Gastrocnemius medialis (tissue), 4 donors: ENCODE data around the gene SLC6A2. TPM values are rescaled to one million over a fixed set of nuclear protein-coding genes. Genes with fewer than 3 reads are reported as not detected.

ENCODE experiments used
- ATAC-seq, 2 donors: fragments of 150-250 bp; one replicate each; pipeline ENCODE4 v1.9.1; 2016
- DNase-seq, 2 donors: peaks; one replicate each; pipeline ENCODE4 v3.0.0-alpha.2; 2019
- H3K27ac ChIP-seq, 4 donors: fragments of 200-600 bp; sonication (generic); 1 replicate in 1 of 4; 2 replicates in 3 of 4; pipeline ENCODE4 v1.5.1; 2016 to 2018; ENCODE audit warnings: mild to moderate bottlenecking in 2 of 4, moderate library complexity in 1 of 4
- H3K27me3 ChIP-seq, 3 donors: fragments of 200-600 bp; sonication (generic) in 2 of 3; 1 replicate in 1 of 3; 2 replicates in 2 of 3; pipeline versions ENCODE4 v1.5.1 to v1.6.0; 2016 to 2019; ENCODE audit warnings: mild to moderate bottlenecking in 1 of 3, moderate library complexity in 1 of 3
- H3K36me3 ChIP-seq, 2 donors: fragments of 200-600 bp; sonication (generic) in 1 of 2; one replicate each; pipeline ENCODE4 v1.5.1; 2017 to 2018
- H3K4me1 ChIP-seq, 2 donors: fragments of 200-600 bp; sonication (generic) in 1 of 2; one replicate each; pipeline ENCODE4 v1.5.1; 2016 to 2017; ENCODE audit warnings: mild to moderate bottlenecking in 2 of 2
- H3K4me3 ChIP-seq, 4 donors: fragments of 200-600 bp; sonication (generic) in 3 of 4; 1 replicate in 1 of 4; 2 replicates in 3 of 4; pipeline ENCODE4 v1.5.1; 2016 to 2019; ENCODE audit warnings: mild to moderate bottlenecking in 2 of 4
- H3K9me3 ChIP-seq, 3 donors: fragments of 200-600 bp; sonication (generic) in 2 of 3; 1 replicate in 1 of 3; 2 replicates in 2 of 3; pipeline ENCODE4 v1.5.1; 2016 to 2019
- POLR2A ChIP-seq, 2 donors: fragments of 450-650 bp; IDR thresholded peaks; one replicate each; pipeline ENCODE4 v1.6.1; 2017; ENCODE audit warnings: antibody characterized with exemption in 2 of 2, mild to moderate bottlenecking in 2 of 2, moderate library complexity in 2 of 2
- in situ Hi-C, 4 donors: fragments of 200-750 bp; cut with MboI; loops; one replicate each; pipeline versions ENCODE4 v1.15.0 to v1.8.0; 2017; ENCODE audit warnings: low sequenced_read_pairs in 4 of 4
- intact Hi-C: fragments of 100-400 bp; cut with DNase I; formaldehyde crosslinking; loops from one replicate; pipeline ENCODE4 v1.15.1; 2023; ENCODE audit warnings: low total_unique reads
- total RNA-seq, 4 donors: library from RNA; depleted of rRNA; stranded (reverse); fragments of >200 nt; gene quantifications; one replicate each; pipeline versions ENCODE4 v1.1.0 to v1.2.3, GENCODE V29; 2016
- TF ChIP-seq, protein P1 (sequence below), 5 experiments: fragments of 450-650 bp in 3 of 5; fragments of 200-600 bp in 2 of 5; sonication (generic) in 2 of 5; IDR thresholded peaks in 4 of 5; conservative IDR thresholded peaks in 1 of 5; 1 replicate in 4 of 5; 2 replicates in 1 of 5; pipeline ENCODE4 v1.5.1; 2016 to 2019; ENCODE audit warnings: antibody characterized with exemption in 5 of 5, mild to moderate bottlenecking in 3 of 5, moderate library complexity in 3 of 5

The SLC6A2 gene
- total RNA-seq, 4 donors from 2014 or later, result not detected

DNA sequence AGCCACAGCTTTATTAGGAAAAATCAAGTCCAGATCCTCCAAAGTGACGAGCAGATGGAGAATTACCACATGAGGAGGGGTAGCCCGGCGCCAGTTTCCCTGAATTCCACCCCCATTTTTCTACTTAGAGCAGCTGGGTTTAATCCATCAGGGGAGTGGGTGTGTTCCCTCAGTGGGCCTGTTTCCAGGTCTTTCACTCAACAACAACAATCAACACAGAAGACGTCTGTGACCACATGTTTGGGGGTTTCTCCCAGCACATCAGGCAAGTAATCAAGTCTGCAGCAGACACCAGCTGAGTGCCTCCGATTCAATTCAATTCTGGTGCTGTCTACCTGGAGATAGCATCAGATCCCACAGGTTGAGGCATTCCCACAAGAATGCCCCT is 6.8 kb downstream of the SLC6A2 start:
- Histone ChIP-seq H3K9me3 (no peaks in the 10 kb centered on the region), H3K27me3 (no peaks in the 10 kb centered on the region), H3K27ac (peak overlapping the region in 1 of 4 donors; percentile 33), H3K4me1 (no peaks in the 10 kb centered on the region), H3K36me3 (no peaks in the 10 kb centered on the region), H3K4me3 (no peak overlapping the region)
- TF ChIP-seq, protein P1, sequence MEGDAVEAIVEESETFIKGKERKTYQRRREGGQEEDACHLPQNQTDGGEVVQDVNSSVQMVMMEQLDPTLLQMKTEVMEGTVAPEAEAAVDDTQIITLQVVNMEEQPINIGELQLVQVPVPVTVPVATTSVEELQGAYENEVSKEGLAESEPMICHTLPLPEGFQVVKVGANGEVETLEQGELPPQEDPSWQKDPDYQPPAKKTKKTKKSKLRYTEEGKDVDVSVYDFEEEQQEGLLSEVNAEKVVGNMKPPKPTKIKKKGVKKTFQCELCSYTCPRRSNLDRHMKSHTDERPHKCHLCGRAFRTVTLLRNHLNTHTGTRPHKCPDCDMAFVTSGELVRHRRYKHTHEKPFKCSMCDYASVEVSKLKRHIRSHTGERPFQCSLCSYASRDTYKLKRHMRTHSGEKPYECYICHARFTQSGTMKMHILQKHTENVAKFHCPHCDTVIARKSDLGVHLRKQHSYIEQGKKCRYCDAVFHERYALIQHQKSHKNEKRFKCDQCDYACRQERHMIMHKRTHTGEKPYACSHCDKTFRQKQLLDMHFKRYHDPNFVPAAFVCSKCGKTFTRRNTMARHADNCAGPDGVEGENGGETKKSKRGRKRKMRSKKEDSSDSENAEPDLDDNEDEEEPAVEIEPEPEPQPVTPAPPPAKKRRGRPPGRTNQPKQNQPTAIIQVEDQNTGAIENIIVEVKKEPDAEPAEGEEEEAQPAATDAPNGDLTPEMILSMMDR (IDR thresholded peaks at IDR 0.05 in 4 of 5, conservative IDR thresholded peaks at IDR 0.05 in 1 of 5), result no peak
- no peak for TF ChIP-seq POLR2A (IDR thresholded peaks at IDR 0.05)
- in situ Hi-C loops, result no loop called here
- ATAC-seq (peak; percentile 27 to 49), DNase-seq (peak in 1 of 2 donors; percentile 27)
- intact Hi-C loops, result no loop called here

DNA sequence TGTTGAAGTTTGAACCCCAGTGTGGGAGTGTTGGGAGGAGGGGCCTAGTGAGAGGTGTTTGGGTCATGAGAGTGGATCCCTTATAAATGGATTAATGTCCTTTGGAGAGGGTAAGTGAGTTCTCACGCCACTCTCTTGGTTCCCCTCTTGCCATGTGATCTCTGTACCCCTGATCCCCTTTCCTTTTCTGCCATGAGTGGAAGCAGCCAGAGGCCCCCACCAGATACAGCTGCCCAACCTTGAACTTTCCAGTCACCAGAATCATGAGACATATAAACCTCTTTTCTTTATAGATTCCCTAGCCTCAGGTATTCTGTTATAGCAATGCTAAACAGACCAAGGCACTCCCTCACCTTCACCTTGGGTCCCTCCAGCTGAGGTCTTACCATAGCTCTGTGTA is 7.4 kb downstream of the SLC6A2 start:
- Histone ChIP-seq H3K4me3 (no peak overlapping the region), H3K4me1 (peaks cover 0 to 5% of the 10 kb centered on the region in 2 donors), H3K27me3 (no peaks in the 10 kb centered on the region), H3K27ac (no peak overlapping the region), H3K9me3 (no peaks in the 10 kb centered on the region), H3K36me3 (no peaks in the 10 kb centered on the region)
- ATAC-seq, result no peak
- DNase-seq, result no peak
- TF ChIP-seq, protein P1 (IDR thresholded peaks at IDR 0.05 in 4 of 5, conservative IDR thresholded peaks at IDR 0.05 in 1 of 5), result no peak
- in situ Hi-C loops, result no loop called here
- intact Hi-C loops, result no loop called here

DNA sequence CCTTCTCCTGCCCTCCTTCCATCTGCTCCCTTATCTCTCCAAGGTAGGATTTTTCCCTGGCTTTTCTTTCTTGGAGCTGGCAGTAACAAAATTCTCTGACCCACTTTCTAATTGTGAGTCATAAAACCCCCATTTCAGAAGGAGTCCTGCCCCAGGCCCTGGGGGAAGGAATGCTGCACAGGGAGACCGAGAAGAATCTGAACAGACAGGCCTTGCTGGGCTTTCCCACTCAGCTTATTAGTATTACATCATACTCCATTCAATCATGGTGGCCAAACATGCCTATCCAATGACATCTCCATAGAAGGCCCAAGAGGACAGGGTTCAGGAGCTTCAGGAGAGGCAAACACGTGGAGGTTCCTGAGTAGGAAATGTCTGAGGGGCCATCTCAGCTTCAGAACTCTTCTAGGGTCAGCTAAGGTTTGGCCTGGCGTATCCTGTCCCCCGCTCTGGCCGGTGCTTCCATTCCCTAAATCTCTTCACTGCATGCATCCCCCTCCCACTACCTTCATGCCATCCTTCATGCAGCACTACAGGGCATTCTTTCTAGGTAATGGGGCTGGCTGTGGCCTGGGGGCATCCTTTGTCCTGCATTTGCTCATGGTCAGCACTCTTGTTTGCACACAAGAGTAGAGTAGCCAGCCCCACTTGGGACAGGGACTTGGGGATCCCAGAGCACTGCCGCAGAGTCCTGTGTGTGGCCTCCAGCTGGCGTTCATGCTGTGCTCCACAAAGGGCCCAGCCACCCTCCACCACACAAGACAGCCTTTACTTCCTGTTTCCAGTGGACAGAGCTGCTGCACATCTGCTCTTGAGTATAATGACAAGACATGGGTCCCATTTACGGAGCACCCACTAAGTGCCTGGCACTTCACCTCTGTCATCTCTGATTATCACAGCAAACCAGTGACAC is 8.2 kb downstream of the SLC6A2 start:
- TF ChIP-seq, protein P1 (IDR thresholded peaks at IDR 0.05 in 4 of 5, conservative IDR thresholded peaks at IDR 0.05 in 1 of 5), result no peak
- TF ChIP-seq POLR2A (IDR thresholded peaks at IDR 0.05), result no peak
- Histone ChIP-seq H3K27me3 (no peaks in the 10 kb centered on the region), H3K36me3 (no peaks in the 10 kb centered on the region), H3K27ac (no peak overlapping the region), H3K4me1 (peaks cover 4 to 9% of the 10 kb centered on the region in 2 donors), H3K9me3 (no peaks in the 10 kb centered on the region), H3K4me3 (no peak overlapping the region)
- DNase-seq, result no peak
- ATAC-seq, result no peak
- intact Hi-C loops (no loop called here), in situ Hi-C loops (no loop called here)

- ATAC-seq (no peak), DNase-seq (no peak)
- H3K27me3 ChIP-seq, result no peaks in the 10 kb centered on the region
- intact Hi-C loops (no loop called here), in situ Hi-C loops (no loop called here)
- no peak overlapping the region for H3K27ac ChIP-seq
- H3K36me3 ChIP-seq, result no peaks in the 10 kb centered on the region
- H3K4me3 ChIP-seq, result no peak overlapping the region
- H3K4me1 ChIP-seq, result peaks cover 4 to 9% of the 10 kb centered on the region in 2 donors
- TF ChIP-seq, protein P1 (IDR thresholded peaks at IDR 0.05 in 4 of 5, conservative IDR thresholded peaks at IDR 0.05 in 1 of 5), result no peak
- no peak for TF ChIP-seq POLR2A (IDR thresholded peaks at IDR 0.05)
- no peaks in the 10 kb centered on the region for H3K9me3 ChIP-seq
Observed at GRCh38 chr16:55664786-55665407, 9.1 kb downstream of the SLC6A2 start.
